Kidney (tissue), 14 donors: Measurements from ENCODE around the gene CTCFL. TPM values are rescaled to one million over a fixed set of nuclear protein-coding genes. Genes with fewer than 3 reads are reported as not detected.

ENCODE experiments used
- DNase-seq, 5 donors: peaks; one replicate each; pipeline ENCODE4 v3.0.0-alpha.2; 2013 to 2020
- FAIRE-seq: peaks from 2 replicates; lab custom pipeline; 2012; peaks lifted over from hg19 to GRCh38; lab: Jason Lieb, UNC
- H3K27ac ChIP-seq, 2 donors: one replicate each; pipeline ENCODE4 v1.7.0; 2013; ENCODE audit warnings: low read depth in 2 of 2, low read length in 2 of 2, inconsistent platforms in 1 of 2
- H3K27me3 ChIP-seq: one replicate; pipeline ENCODE4 v1.7.1; 2013; ENCODE audit warnings: low read length, inconsistent platforms; ENCODE audit not compliant: control insufficient read depth, insufficient read depth
- H3K36me3 ChIP-seq, 3 donors: one replicate each; pipeline versions ENCODE4 v1.7.0 to v1.7.1; 2013; ENCODE audit warnings: low read length in 3 of 3, control low read depth in 1 of 3, inconsistent platforms in 1 of 3; ENCODE audit not compliant: insufficient read depth in 3 of 3, control insufficient read depth in 2 of 3
- H3K4me1 ChIP-seq, 3 donors: one replicate each; pipeline versions ENCODE4 v1.7.0 to v1.7.1; 2013; ENCODE audit warnings: low read length in 3 of 3, inconsistent platforms in 1 of 3, low read depth in 1 of 3; ENCODE audit not compliant: control insufficient read depth in 2 of 3, insufficient read depth in 2 of 3
- H3K4me3 ChIP-seq, 3 donors: one replicate each; pipeline versions ENCODE4 v1.7.0 to v1.8.1; 2013; ENCODE audit warnings: low read length in 3 of 3, control low read depth in 1 of 3, inconsistent platforms in 1 of 3
- H3K9ac ChIP-seq, 3 donors: one replicate each; pipeline versions ENCODE4 v1.7.0 to v1.7.1; 2013; ENCODE audit warnings: low read length in 3 of 3, control low read depth in 1 of 3, inconsistent platforms in 1 of 3
- H3K9me3 ChIP-seq, 3 donors: one replicate each; pipeline versions ENCODE4 v1.7.0 to v1.7.1; 2013; ENCODE audit warnings: low read length in 3 of 3, control low read depth in 1 of 3, inconsistent platforms in 1 of 3; ENCODE audit not compliant: control insufficient read depth in 2 of 3, insufficient read depth in 1 of 3
- CTCF ChIP-seq: IDR thresholded peaks from 3 replicates; pipeline ENCODE4 v1.5.1; 2012; ENCODE audit warnings: mild to moderate bottlenecking, moderate library complexity, borderline replicate concordance; ENCODE audit not compliant: insufficient read depth; ENCODE audit errors: extremely low read depth
- intact Hi-C: fragments of 100-400 bp; cut with DNase I; formaldehyde crosslinking; loops from one replicate; pipeline ENCODE4 v1.11.1; 2022
- polyA plus RNA-seq: library from polyadenylated mRNA; stranded (reverse); fragments of 350-450 nt; fragmentation: Illumina TruSeq; extraction: RNeasy Lipid Tissue Mini Kit (QIAGEN cat#74804); gene quantifications from one replicate; pipeline ENCODE4 v1.2.3, GENCODE V29; 2014; ENCODE audit warnings: low read depth, low replicate concordance; ENCODE audit not compliant: insufficient read depth
- total RNA-seq: library from RNA; stranded (reverse); fragmentation: NEBNext Ultra II Directional; extraction: Animal tissue kit (Norgen Biotek cat#: 25700); gene quantifications from one replicate; pipeline ENCODE4 v1.2.1, GENCODE V29; 2021
- donor health status: control.
- donor health status: control.
- donor health status: control.
- donor health status: control.
- donor health status: control.
- donor health status: DM: yes; HTN: yes; CAD: no.
- donor health status: Normal renal cell carcinoma (clear cell type).

Gene CTCFL
- total and polyA plus RNA-seq, 2 donors from 2014 or later = not detected

- Histone ChIP-seq H3K4me3 (no peak overlapping the region), H3K36me3 (no peaks in the 10 kb centered on the region), H3K9me3 (peaks cover 0 to 5% (median 0%) of the 10 kb centered on the region in 3 donors), H3K27me3 (no peaks in the 10 kb centered on the region), H3K27ac (peak overlapping the region in 1 of 2 donors; percentile 44), H3K4me1 (peaks cover 4 to 29% (median 4%) of the 10 kb centered on the region in 3 donors), H3K9ac (no peak overlapping the region)
- peak in 2 of 5 donors; percentile 38 to 62 for DNase-seq
- FAIRE-seq = no peak
- intact Hi-C loops = no loop called here
- TF ChIP-seq CTCF = no peak
Observed at GRCh38 chr20:57540890-57541580, 16.1 kb upstream of the CTCFL start.

GRCh38 chr20:57539889-57540288, 14.9 kb upstream of the CTCFL start:
- Histone ChIP-seq H3K9me3 (peaks cover 0 to 5% (median 0%) of the 10 kb centered on the region in 3 donors), H3K9ac (no peak overlapping the region), H3K4me3 (no peak overlapping the region), H3K27ac (no peak overlapping the region), H3K4me1 (peaks cover 4 to 20% (median 4%) of the 10 kb centered on the region in 3 donors), H3K27me3 (no peaks in the 10 kb centered on the region), H3K36me3 (no peaks in the 10 kb centered on the region)
- no peak for TF ChIP-seq CTCF
- intact Hi-C loops = no loop called here
- DNase-seq = no peak
- FAIRE-seq = no peak

- DNase-seq (no peak), FAIRE-seq (no peak)
- H3K27me3 ChIP-seq = no peaks in the 10 kb centered on the region
- H3K4me3 ChIP-seq = no peak overlapping the region
- H3K4me1 ChIP-seq = peaks cover 4 to 13% (median 4%) of the 10 kb centered on the region in 3 donors
- H3K27ac ChIP-seq = no peak overlapping the region
- TF ChIP-seq CTCF = no peak
- H3K9me3 ChIP-seq = peaks cover 0 to 5% (median 0%) of the 10 kb centered on the region in 3 donors
- intact Hi-C loops = no loop called here
- no peak overlapping the region for H3K9ac ChIP-seq
- no peaks in the 10 kb centered on the region for H3K36me3 ChIP-seq
Observed at GRCh38 chr20:57537822-57538221, 12.9 kb upstream of the CTCFL start.
